Rectal smooth muscle tissue (tissue), 1 donor: Measurements from ENCODE around the gene RNF19B.

ENCODE experiments used
- H3K27ac ChIP-seq: one replicate; pipeline ENCODE4 v1.7.0; 2013; ENCODE audit warnings: low read depth, low read length, inconsistent platforms
- H3K27me3 ChIP-seq: one replicate; pipeline ENCODE4 v1.7.0; 2013; ENCODE audit warnings: low read length; ENCODE audit not compliant: control insufficient read depth, insufficient read depth
- H3K36me3 ChIP-seq: one replicate; pipeline ENCODE4 v1.7.0; 2013; ENCODE audit warnings: low read length; ENCODE audit not compliant: control insufficient read depth, insufficient read depth
- H3K4me1 ChIP-seq: one replicate; pipeline ENCODE4 v1.7.0; 2013; ENCODE audit warnings: low read length; ENCODE audit not compliant: control insufficient read depth, insufficient read depth
- H3K4me3 ChIP-seq: one replicate; pipeline ENCODE4 v1.7.0; 2013; ENCODE audit warnings: low read length
- H3K9ac ChIP-seq: one replicate; pipeline ENCODE4 v1.7.0; 2013; ENCODE audit warnings: low read length

Gene RNF19B

GRCh38 chr1:32957017-32957416 is 7.6 kb downstream of the RNF19B start:
- no peaks in the 10 kb centered on the region for H3K27me3 ChIP-seq
- no peak overlapping the region for H3K9ac ChIP-seq
- no peak overlapping the region for H3K27ac ChIP-seq
- H3K36me3 ChIP-seq, result no peaks in the 10 kb centered on the region
- H3K4me1 ChIP-seq, result peaks cover 3% of the 10 kb centered on the region
- no peak overlapping the region for H3K4me3 ChIP-seq

GRCh38 chr1:32954168-32954567 is 10.4 kb downstream of the RNF19B start:
- no peaks in the 10 kb centered on the region for H3K27me3 ChIP-seq
- no peaks in the 10 kb centered on the region for H3K36me3 ChIP-seq
- no peak overlapping the region for H3K4me3 ChIP-seq
- H3K4me1 ChIP-seq, result peaks cover 7% of the 10 kb centered on the region
- no peak overlapping the region for H3K9ac ChIP-seq
- H3K27ac ChIP-seq, result no peak overlapping the region

- no peak overlapping the region for H3K9ac ChIP-seq
- H3K4me1 ChIP-seq, result peaks cover 13% of the 10 kb centered on the region
- no peaks in the 10 kb centered on the region for H3K27me3 ChIP-seq
- H3K27ac ChIP-seq, result peak overlapping the region; percentile 30
- H3K36me3 ChIP-seq, result no peaks in the 10 kb centered on the region
- H3K4me3 ChIP-seq, result no peak overlapping the region
Observed at GRCh38 chr1:32953495-32953894, 11.1 kb downstream of the RNF19B start.

- H3K27ac ChIP-seq, result peak overlapping the region; percentile 41
- no peak overlapping the region for H3K9ac ChIP-seq
- H3K4me1 ChIP-seq, result peaks cover 19% of the 10 kb centered on the region
- peaks cover 11% of the 10 kb centered on the region for H3K36me3 ChIP-seq
- H3K4me3 ChIP-seq, result no peak overlapping the region
- no peaks in the 10 kb centered on the region for H3K27me3 ChIP-seq
Observed at GRCh38 chr1:32949519-32949918, 15.1 kb downstream of the RNF19B start.

GRCh38 chr1:32948905-32949304 is 15.7 kb downstream of the RNF19B start:
- Histone ChIP-seq H3K9ac (no peak overlapping the region), H3K27me3 (no peaks in the 10 kb centered on the region), H3K36me3 (peaks cover 15% of the 10 kb centered on the region), H3K4me3 (no peak overlapping the region), H3K27ac (peak overlapping the region; percentile 44), H3K4me1 (peaks cover 19% of the 10 kb centered on the region)

- peaks cover 16% of the 10 kb centered on the region for H3K4me1 ChIP-seq
- H3K27me3 ChIP-seq, result no peaks in the 10 kb centered on the region
- H3K9ac ChIP-seq, result no peak overlapping the region
- H3K36me3 ChIP-seq, result peaks cover 19% of the 10 kb centered on the region
- peak overlapping the region; percentile 44 for H3K27ac ChIP-seq
- H3K4me3 ChIP-seq, result no peak overlapping the region
Observed at GRCh38 chr1:32948390-32948722, 16.3 kb downstream of the RNF19B start.

GRCh38 chr1:32947669-32948389 is 16.8 kb downstream of the RNF19B start:
- Histone ChIP-seq H3K36me3 (peaks cover 20% of the 10 kb centered on the region), H3K27me3 (no peaks in the 10 kb centered on the region), H3K27ac (peak overlapping the region; percentile 44), H3K4me1 (peaks cover 16% of the 10 kb centered on the region), H3K4me3 (no peak overlapping the region), H3K9ac (no peak overlapping the region)

- Histone ChIP-seq H3K4me1 (peaks cover 16% of the 10 kb centered on the region), H3K27me3 (no peaks in the 10 kb centered on the region), H3K4me3 (no peak overlapping the region), H3K9ac (no peak overlapping the region), H3K27ac (no peak overlapping the region), H3K36me3 (peaks cover 27% of the 10 kb centered on the region)
Observed at GRCh38 chr1:32946413-32946812, 18.2 kb downstream of the RNF19B start.

GRCh38 chr1:32944180-32944579 is 20.4 kb downstream of the RNF19B start:
- Histone ChIP-seq H3K4me1 (peaks cover 11% of the 10 kb centered on the region), H3K27me3 (no peaks in the 10 kb centered on the region), H3K4me3 (no peak overlapping the region), H3K27ac (no peak overlapping the region), H3K9ac (no peak overlapping the region), H3K36me3 (peaks cover 38% of the 10 kb centered on the region)

- no peaks in the 10 kb centered on the region for H3K27me3 ChIP-seq
- no peaks in the 10 kb centered on the region for H3K4me1 ChIP-seq
- H3K36me3 ChIP-seq, result peaks cover 40% of the 10 kb centered on the region
- no peak overlapping the region for H3K9ac ChIP-seq
- no peak overlapping the region for H3K27ac ChIP-seq
- no peak overlapping the region for H3K4me3 ChIP-seq
Observed at GRCh38 chr1:32939655-32940371, 24.8 kb downstream of the RNF19B start.

GRCh38 chr1:32937061-32937460 is 27.5 kb downstream of the RNF19B start:
- H3K9ac ChIP-seq, result no peak overlapping the region
- H3K4me3 ChIP-seq, result no peak overlapping the region
- H3K36me3 ChIP-seq, result peaks cover 27% of the 10 kb centered on the region
- no peaks in the 10 kb centered on the region for H3K4me1 ChIP-seq
- no peaks in the 10 kb centered on the region for H3K27me3 ChIP-seq
- no peak overlapping the region for H3K27ac ChIP-seq

- no peaks in the 10 kb centered on the region for H3K4me1 ChIP-seq
- no peaks in the 10 kb centered on the region for H3K27me3 ChIP-seq
- peaks cover 12% of the 10 kb centered on the region for H3K36me3 ChIP-seq
- H3K27ac ChIP-seq, result no peak overlapping the region
- no peak overlapping the region for H3K4me3 ChIP-seq
- no peak overlapping the region for H3K9ac ChIP-seq
Observed at GRCh38 chr1:32934535-32934934, 30.1 kb downstream of the RNF19B start.
